Lower leg skin (tissue), 4 donors: ENCODE results near the gene ZAR1. TPM values are rescaled to one million over a fixed set of nuclear protein-coding genes. Genes with fewer than 3 reads are reported as not detected.

Source experiments
- DNase-seq, 2 donors: peaks; one replicate each; pipeline ENCODE4 v3.0.0-alpha.2; 2019; ENCODE audit warnings: low spot score in 2 of 2
- H3K4me3 ChIP-seq: fragments of 200-600 bp; sonication (generic); 2 replicates; pipeline ENCODE4 v1.5.1; 2017; ENCODE audit warnings: mild to moderate bottlenecking, low read depth; ENCODE audit not compliant: poor library complexity, severe bottlenecking
- POLR2A ChIP-seq, 2 donors: fragments of 450-650 bp; IDR thresholded peaks; one replicate each; pipeline ENCODE4 v1.6.1; 2016 to 2017; ENCODE audit warnings: antibody characterized with exemption in 2 of 2, mild to moderate bottlenecking in 1 of 2, moderate library complexity in 1 of 2
- WGBS, 2 donors: methylation state at CpG; one replicate each; pipeline ENCODE4 v1.1.5; 2018; 5-methylcytosine and 5-hydroxymethylcytosine counted together
- intact Hi-C: fragments of 100-400 bp; cut with DNase I; formaldehyde crosslinking; loops from one replicate; pipeline ENCODE4 v1.15.0; 2023; ENCODE audit warnings: low total_unique reads
- total RNA-seq, 4 donors: library from RNA; depleted of rRNA; stranded (reverse); fragments of >200 nt; gene quantifications; one replicate each; pipeline ENCODE4 v1.1.0, GENCODE V29; 2016
- TF ChIP-seq, protein P1 (sequence below), 3 donors: fragments of 450-650 bp; IDR thresholded peaks; one replicate each; pipeline ENCODE4 v1.5.1; 2016; ENCODE audit warnings: antibody characterized with exemption in 3 of 3, mild to moderate bottlenecking in 3 of 3, moderate library complexity in 2 of 3

The ZAR1 gene
- total RNA-seq, 4 donors from 2014 or later: not detected

DNA sequence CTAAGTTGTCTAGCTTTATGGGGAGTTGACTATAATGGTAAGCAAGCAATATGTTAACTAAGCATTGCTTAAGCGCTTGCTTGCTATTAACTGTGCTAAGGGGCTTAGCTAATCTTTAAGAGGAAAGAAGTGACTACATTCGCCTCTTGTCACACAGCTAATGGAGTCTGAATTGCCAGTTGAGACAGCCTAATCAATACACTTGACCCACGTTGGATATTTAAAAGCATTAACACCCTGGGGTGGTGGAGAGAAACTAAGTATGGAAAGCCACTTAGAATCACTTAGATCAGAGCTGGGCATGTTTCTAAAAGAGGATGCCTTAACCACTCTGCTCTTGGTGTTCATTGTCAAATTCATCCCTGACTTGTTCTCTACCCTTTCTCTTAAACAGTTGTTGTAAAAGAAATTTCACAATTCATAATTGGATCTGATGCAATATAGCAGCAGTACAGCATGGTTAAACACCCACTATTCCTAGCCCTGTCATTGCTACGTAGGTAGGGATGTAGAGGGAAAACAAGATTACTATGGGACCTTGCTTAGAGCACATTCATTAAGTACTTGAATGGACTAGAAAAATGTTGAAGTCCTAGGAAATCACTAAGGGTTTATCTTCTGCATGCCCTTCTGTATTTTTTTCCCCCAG lies 3.5 kb downstream of the ZAR1 start:
- TF ChIP-seq, protein P1, sequence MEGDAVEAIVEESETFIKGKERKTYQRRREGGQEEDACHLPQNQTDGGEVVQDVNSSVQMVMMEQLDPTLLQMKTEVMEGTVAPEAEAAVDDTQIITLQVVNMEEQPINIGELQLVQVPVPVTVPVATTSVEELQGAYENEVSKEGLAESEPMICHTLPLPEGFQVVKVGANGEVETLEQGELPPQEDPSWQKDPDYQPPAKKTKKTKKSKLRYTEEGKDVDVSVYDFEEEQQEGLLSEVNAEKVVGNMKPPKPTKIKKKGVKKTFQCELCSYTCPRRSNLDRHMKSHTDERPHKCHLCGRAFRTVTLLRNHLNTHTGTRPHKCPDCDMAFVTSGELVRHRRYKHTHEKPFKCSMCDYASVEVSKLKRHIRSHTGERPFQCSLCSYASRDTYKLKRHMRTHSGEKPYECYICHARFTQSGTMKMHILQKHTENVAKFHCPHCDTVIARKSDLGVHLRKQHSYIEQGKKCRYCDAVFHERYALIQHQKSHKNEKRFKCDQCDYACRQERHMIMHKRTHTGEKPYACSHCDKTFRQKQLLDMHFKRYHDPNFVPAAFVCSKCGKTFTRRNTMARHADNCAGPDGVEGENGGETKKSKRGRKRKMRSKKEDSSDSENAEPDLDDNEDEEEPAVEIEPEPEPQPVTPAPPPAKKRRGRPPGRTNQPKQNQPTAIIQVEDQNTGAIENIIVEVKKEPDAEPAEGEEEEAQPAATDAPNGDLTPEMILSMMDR (IDR thresholded peaks at IDR 0.05): no peak
- TF ChIP-seq POLR2A (IDR thresholded peaks at IDR 0.05): no peak
- no peak overlapping the region for H3K4me3 ChIP-seq
- WGBS, 2 donors: 81 to 83% methylated on average over 4 of the region's 4 CpGs
- no peak for DNase-seq
- intact Hi-C loops: no loop called here

DNA sequence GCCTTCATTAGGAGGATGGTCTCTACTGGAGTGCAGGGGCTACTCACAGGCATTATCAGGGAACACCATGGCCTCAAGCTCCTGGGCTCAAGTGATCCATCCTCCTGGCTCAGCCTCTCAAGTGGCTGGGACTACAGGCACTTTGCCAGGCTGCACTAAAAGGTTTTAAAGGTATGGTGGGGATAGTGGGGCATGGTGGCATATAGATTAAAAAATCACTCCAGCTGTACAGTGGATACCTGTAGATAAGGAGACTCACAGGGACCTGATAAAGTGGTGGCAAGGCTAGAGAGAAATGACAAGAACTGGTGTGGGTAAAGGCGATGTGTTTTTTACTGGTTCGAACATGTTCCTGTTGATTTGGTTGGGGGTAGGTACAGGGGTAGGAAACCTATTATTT lies 5.9 kb downstream of the ZAR1 start:
- DNase-seq: no peak
- 96% methylated on average over 2 of the region's 2 CpGs for WGBS, 2 donors
- TF ChIP-seq POLR2A (IDR thresholded peaks at IDR 0.05): no peak
- TF ChIP-seq, protein P1 (IDR thresholded peaks at IDR 0.05): no peak
- intact Hi-C loops: no loop called here
- H3K4me3 ChIP-seq: no peak overlapping the region

DNA sequence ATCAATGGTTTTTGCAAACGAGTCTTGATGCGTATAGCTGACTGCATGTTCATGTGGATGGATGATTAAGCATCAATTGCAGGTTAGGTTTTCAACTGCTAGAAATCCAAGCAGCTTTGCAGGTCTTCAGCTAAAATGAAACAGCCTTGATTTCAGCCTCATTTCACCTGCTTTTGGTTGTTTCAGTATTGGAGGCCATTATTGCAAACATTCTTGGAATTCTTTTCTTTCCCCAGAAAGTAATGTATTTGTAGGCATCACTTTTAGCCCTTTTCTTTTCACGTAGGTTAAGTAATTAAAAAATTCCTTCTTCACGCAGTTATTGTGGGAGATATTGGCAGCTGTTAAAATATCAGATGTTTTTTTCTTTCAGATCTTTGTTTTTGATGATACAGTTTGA lies 8.8 kb downstream of the ZAR1 start:
- H3K4me3 ChIP-seq: no peak overlapping the region
- TF ChIP-seq, protein P1 (IDR thresholded peaks at IDR 0.05): no peak
- no peak for TF ChIP-seq POLR2A (IDR thresholded peaks at IDR 0.05)
- intact Hi-C loops: no loop called here
- WGBS, 2 donors: 84 to 86% methylated on average over 4 of the region's 4 CpGs
- DNase-seq: no peak

DNA sequence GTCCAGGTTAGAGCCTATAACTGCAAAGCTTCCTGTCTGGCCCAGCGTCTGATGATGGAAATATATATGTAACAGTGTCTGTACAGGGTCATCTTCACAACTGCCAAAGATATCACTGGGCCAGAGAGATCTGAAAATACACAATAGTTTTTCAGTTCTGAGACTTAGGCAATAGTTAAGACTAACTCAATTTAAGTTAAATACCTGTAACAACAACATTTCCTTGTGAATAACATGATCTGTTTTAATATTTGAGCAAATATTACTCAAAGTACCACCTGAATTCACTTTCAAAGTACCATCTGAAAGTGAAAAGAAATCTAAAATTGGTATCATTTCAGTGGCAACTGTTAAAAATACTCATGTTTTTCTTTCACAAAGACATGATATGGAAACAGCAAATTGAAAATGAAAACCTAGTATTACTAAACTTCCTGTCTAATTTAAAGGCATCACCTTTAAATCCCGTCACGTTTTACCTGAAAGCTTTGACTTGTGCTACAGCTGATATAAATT lies 9.6 kb downstream of the ZAR1 start:
- TF ChIP-seq, protein P1 (IDR thresholded peaks at IDR 0.05): no peak
- no peak for TF ChIP-seq POLR2A (IDR thresholded peaks at IDR 0.05)
- no peak overlapping the region for H3K4me3 ChIP-seq
- DNase-seq: no peak
- 79 to 87% methylated on average over 3 of the region's 3 CpGs for WGBS, 2 donors
- intact Hi-C loops: no loop called here

DNA sequence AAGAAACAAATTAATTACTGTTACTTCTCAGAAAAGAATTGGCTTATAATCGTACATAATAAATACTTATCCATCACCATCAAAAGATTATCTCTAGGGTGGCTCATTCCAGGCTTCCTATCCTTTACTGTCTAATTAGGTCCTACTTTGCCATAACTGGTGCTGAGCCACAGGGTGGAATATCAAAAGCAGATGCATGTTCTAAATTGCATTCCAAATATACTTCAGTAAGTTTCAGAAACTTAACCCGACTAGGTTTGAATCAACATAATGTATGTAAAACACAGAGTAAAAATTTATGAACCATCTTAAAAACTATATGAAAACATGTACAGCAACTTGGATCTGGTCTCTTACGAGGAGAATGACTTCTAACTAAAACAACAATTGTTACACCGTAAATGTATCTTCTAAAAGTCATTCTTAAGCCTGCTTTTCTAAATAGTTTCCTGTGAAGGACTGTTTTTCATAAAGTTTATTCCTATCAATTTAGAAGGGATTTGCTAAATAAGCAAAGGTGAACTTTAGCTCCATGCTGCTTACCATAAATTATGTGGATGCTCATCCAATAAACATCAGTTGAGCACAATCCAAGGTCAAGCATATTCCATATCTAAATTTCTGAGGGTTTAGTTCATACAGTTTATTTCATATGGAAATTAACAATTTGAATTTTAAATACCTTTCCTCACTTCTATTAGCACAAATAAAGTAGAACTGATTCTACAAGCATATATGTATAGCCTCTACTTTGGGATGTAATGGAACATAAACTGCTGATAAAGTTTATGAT lies 13.4 kb downstream of the ZAR1 start:
- no peak for TF ChIP-seq POLR2A (IDR thresholded peaks at IDR 0.05)
- TF ChIP-seq, protein P1 (IDR thresholded peaks at IDR 0.05): no peak
- DNase-seq: no peak
- intact Hi-C loops: no loop called here
- H3K4me3 ChIP-seq: no peak overlapping the region
- WGBS, 2 donors: 53 to 56% methylated on average over 4 of the region's 4 CpGs
